Panc1 (cell line): ENCODE results near the gene GLRX. TPM values are rescaled to one million over a fixed set of nuclear protein-coding genes. Genes with fewer than 3 reads are reported as not detected.

Experiments
- ATAC-seq: fragments of 200-7000 bp; cut with Tn5 transposase; 2 replicates; pipeline ENCODE4 v1.9.1; 2020; ENCODE audit warnings: mild to moderate bottlenecking, moderate library complexity
- BruUV-seq: library from RNA; stranded (reverse); fragments of 400-500 nt; replicated peaks from 2 replicates; lab custom pipeline; 2021; lab: Mats Ljungman, UMichigan
- CTCF ChIA-PET: fragments of 300-600 bp; sonication (Branson Sonifier 250); formaldehyde crosslinking; loops from one replicate; lab custom pipeline; 2022; ENCODE audit warnings: antibody characterized with exemption; lab: Charles Lee
- POLR2A ChIA-PET: fragments of 300-600 bp; sonication (Branson Sonifier 250); formaldehyde crosslinking; loops from one replicate; lab custom pipeline; 2022; ENCODE audit warnings: antibody characterized with exemption; lab: Charles Lee
- DNase-seq: peaks from one replicate; pipeline ENCODE4 v3.0.0-alpha.2; 2010; ENCODE audit warnings: low read depth, low spot score
- H3K27ac ChIP-seq: 2 replicates; pipeline ENCODE4 v1.5.1; 2011; ENCODE audit warnings: mild to moderate bottlenecking, low read length, inconsistent platforms
- H3K27me3 ChIP-seq: fragments of 200-500 bp; sonication (Bioruptor generic); 2 replicates; pipeline ENCODE4 v1.6.0; 2014; ENCODE audit warnings: low read length, inconsistent platforms; ENCODE audit not compliant: control insufficient read depth, insufficient read depth
- H3K36me3 ChIP-seq: fragments of 200-500 bp; sonication (Bioruptor generic); 2 replicates; pipeline ENCODE4 v1.5.1; 2014; ENCODE audit warnings: inconsistent platforms, mild to moderate bottlenecking, low read length, moderate library complexity; ENCODE audit not compliant: control insufficient read depth, insufficient read depth
- H3K4me1 ChIP-seq: 2 replicates; pipeline ENCODE4 v1.5.1; 2011; ENCODE audit warnings: inconsistent platforms, mild to moderate bottlenecking, low read length, moderate library complexity; ENCODE audit not compliant: control insufficient read depth, insufficient read depth
- H3K4me3 ChIP-seq, 2 experiments: 2 replicates each; pipeline ENCODE4 v1.5.1; 2011 to 2012; ENCODE audit warnings: low read depth in 2 of 2, low read length in 2 of 2, mild to moderate bottlenecking in 2 of 2, inconsistent platforms in 1 of 2, moderate library complexity in 1 of 2
- H3K9me3 ChIP-seq: fragments of 200-500 bp; sonication (Bioruptor generic); 2 replicates; pipeline ENCODE4 v1.5.1; 2014; ENCODE audit warnings: low read depth, mild to moderate bottlenecking, inconsistent platforms, low read length, moderate library complexity; ENCODE audit not compliant: control insufficient read depth, insufficient read depth
- CTCF ChIP-seq: fragments of 450-650 bp; IDR thresholded peaks from 2 replicates; pipeline ENCODE4 v1.5.1; 2017; ENCODE audit warnings: mild to moderate bottlenecking
- POLR2AphosphoS5 ChIP-seq: IDR thresholded peaks from 2 replicates; pipeline ENCODE4 v1.6.1; 2012; ENCODE audit warnings: mild to moderate bottlenecking, low read depth, low read length, moderate library complexity
- REST ChIP-seq, 2 experiments: IDR thresholded peaks; 2 replicates each; pipeline ENCODE4 v1.6.1; 2011 to 2012; ENCODE audit warnings: low read depth in 2 of 2, control low read depth in 1 of 2, low read length in 1 of 2, mild to moderate bottlenecking in 1 of 2, moderate library complexity in 1 of 2; ENCODE audit not compliant: insufficient read depth in 1 of 2
- SIN3A ChIP-seq: IDR thresholded peaks from 2 replicates; pipeline ENCODE4 v1.6.1; 2012; ENCODE audit warnings: low read depth, mild to moderate bottlenecking, low read length, moderate library complexity, borderline replicate concordance; ENCODE audit not compliant: insufficient read depth
- TCF7L2 ChIP-seq: IDR thresholded peaks from 2 replicates; pipeline ENCODE4 v1.6.1; 2011; ENCODE audit warnings: mild to moderate bottlenecking, low read depth, low read length, inconsistent platforms
- in situ Hi-C: cut with HindIII; loops from 2 replicates; pipeline ENCODE4 v1.10.0; 2016; ENCODE audit warnings: low sequenced_read_pairs, low pct_unique_long_range_greater_than_20kb
- intact Hi-C: fragments of 100-400 bp; cut with micrococcal nuclease; formaldehyde crosslinking; loops from one replicate; pipeline ENCODE4 v1.10.0; 2022; ENCODE audit not compliant: unreplicated experiment
- total RNA-seq: library from RNA; stranded (reverse); gene quantifications from one replicate; pipeline ENCODE4 v1.2.1, GENCODE V29; 2021; ENCODE audit not compliant: unreplicated experiment

GLRX gene
- total RNA-seq, 1 experiment from 2014 or later = 5.8 TPM

GRCh38 chr5:95784514-95785302, 37.8 kb downstream of the GLRX start:
- intact Hi-C loops (no loop called here), in situ Hi-C loops (no loop called here)
- Histone ChIP-seq H3K36me3 (peaks cover 13% of the 10 kb centered on the region; the same call in 1 of the 2 replicates), H3K4me1 (no peaks in the 10 kb centered on the region), H3K9me3 (no peaks in the 10 kb centered on the region), H3K4me3 (no peak overlapping the region), H3K27me3 (no peaks in the 10 kb centered on the region), H3K27ac (no peak overlapping the region)
- ChIA-PET CTCF (no interaction called here), POLR2A (interaction anchor here (0.7 kb wide), 1 partner anchor 55 kb away, joined by 4 read pairs; no protein-coding TSS in a partner anchor)
- TF ChIP-seq POLR2AphosphoS5 (no peak), CTCF (no peak), REST (IDR thresholded peaks at IDR 0.05; ENCODE audit: insufficient read depth in 1 of 2, low read depth in 2 of 2, low read length in 1 of 2) (no peak), TCF7L2 (no peak), SIN3A (no peak)
- ATAC-seq (no peak), DNase-seq (no peak)
- no TSS peak for BruUV-seq

GRCh38 chr5:95783661-95784060, 38.9 kb downstream of the GLRX start:
- peaks cover 13% of the 10 kb centered on the region; the same call in 1 of the 2 replicates for H3K36me3 ChIP-seq
- POLR2A ChIA-PET = interaction anchor here (0.7 kb wide), 1 partner anchor 53 kb away, joined by 4 read pairs; no protein-coding TSS in a partner anchor
- H3K4me1 ChIP-seq = no peaks in the 10 kb centered on the region
- intact Hi-C loops (no loop called here), in situ Hi-C loops (no loop called here)
- no TSS peak for BruUV-seq
- CTCF ChIA-PET = no interaction called here
- no peak for ATAC-seq
- DNase-seq = no peak
- no peak overlapping the region for H3K27ac ChIP-seq
- TF ChIP-seq SIN3A = no peak
- no peaks in the 10 kb centered on the region for H3K9me3 ChIP-seq
- H3K4me3 ChIP-seq = no peak overlapping the region
- H3K27me3 ChIP-seq = no peaks in the 10 kb centered on the region

- H3K36me3 ChIP-seq = 0 out of 2 replicates have a peak, but pooled peaks cover 13% of the 10 kb centered on the region
- no peak overlapping the region for H3K27ac ChIP-seq
- H3K4me1 ChIP-seq = no peaks in the 10 kb centered on the region
- DNase-seq (no peak), ATAC-seq (no peak)
- no peaks in the 10 kb centered on the region for H3K9me3 ChIP-seq
- BruUV-seq = no TSS peak
- no peaks in the 10 kb centered on the region for H3K27me3 ChIP-seq
- no peak overlapping the region for H3K4me3 ChIP-seq
- intact Hi-C loops = no loop called here
- in situ Hi-C loops = no loop called here
- ChIA-PET POLR2A (no interaction called here), CTCF (interaction anchor here (1.1 to 1.6 kb wide), 3 partner anchors 12 to 121 kb away, joined by 3 to 8 read pairs (median 5); no protein-coding TSS in a partner anchor)
- TF ChIP-seq REST (IDR thresholded peaks at IDR 0.05; ENCODE audit: insufficient read depth in 1 of 2, low read depth in 2 of 2, low read length in 1 of 2) = no peak
- no peak for TF ChIP-seq POLR2AphosphoS5
- no peak for TF ChIP-seq TCF7L2
These were observed 40.3 kb downstream of the GLRX start for GRCh38 chr5:95782181-95782580.
